K562 (cell line): ENCODE data around the gene PHACTR2. TPM values are rescaled to one million over a fixed set of nuclear protein-coding genes. Genes with fewer than 3 reads are reported as not detected.

ENCODE experiments used
- ATF4 ChIP-seq: fragments of 450-650 bp; formaldehyde crosslinking; IDR thresholded peaks from 2 replicates; pipeline ENCODE4 v1.4.0; 2022; ENCODE audit warnings: mild to moderate bottlenecking, moderate library complexity
- DNMT1 ChIP-seq: fragments of 450-650 bp; IDR thresholded peaks from 2 replicates; pipeline ENCODE4 v1.6.1; 2016; ENCODE audit warnings: antibody characterized with exemption, mild to moderate bottlenecking
- E2F6 ChIP-seq, 2 experiments: IDR thresholded peaks; 2 replicates each; pipeline ENCODE4 v1.6.1; 2011; ENCODE audit warnings: borderline replicate concordance in 1 of 2, control low read depth in 1 of 2, low read depth in 1 of 2, low read length in 1 of 2, mild to moderate bottlenecking in 1 of 2, mixed read lengths in 1 of 2, moderate library complexity in 1 of 2; ENCODE audit not compliant: insufficient read depth in 1 of 2, insufficient read length in 1 of 2, poor library complexity in 1 of 2, severe bottlenecking in 1 of 2; ENCODE audit errors: extremely low read depth in 1 of 2
- ELF2 ChIP-seq: fragments of 250-450 bp; sonication (Bioruptor Pico); IDR thresholded peaks from 2 replicates; pipeline ENCODE4 v1.5.0; 2021; ENCODE audit warnings: mild to moderate bottlenecking
- FOXM1 ChIP-seq, 2 experiments: fragments of 450-650 bp in 1 of 2; sonication (generic) in 1 of 2; formaldehyde crosslinking in 1 of 2; IDR thresholded peaks; 2 replicates each; pipeline versions ENCODE4 v1.6.1 to v1.9.0; 2017 to 2022; ENCODE audit warnings: low read depth in 2 of 2, mild to moderate bottlenecking in 2 of 2, missing genetic modification reagents in 1 of 2, moderate library complexity in 1 of 2
- HDAC8 ChIP-seq: fragments of 450-650 bp; IDR thresholded peaks from 2 replicates; pipeline ENCODE4 v1.6.1; 2016; ENCODE audit warnings: mild to moderate bottlenecking, missing genetic modification characterization, moderate library complexity, missing compliant biosample characterization
- HOXB6 ChIP-seq: fragments of 250-450 bp; sonication (Bioruptor Pico); IDR thresholded peaks from 2 replicates; pipeline ENCODE4 v1.5.1; 2022; ENCODE audit warnings: mild to moderate bottlenecking, borderline replicate concordance
- KAT8 ChIP-seq: fragments of 450-650 bp; IDR thresholded peaks from 2 replicates; pipeline ENCODE4 v1.6.1; 2016; ENCODE audit warnings: low read depth, mild to moderate bottlenecking
- NKRF ChIP-seq: fragments of 450-650 bp; IDR thresholded peaks from 2 replicates; pipeline ENCODE4 v1.6.1; 2016; ENCODE audit warnings: borderline replicate concordance
- ZNF318 ChIP-seq, 2 experiments: fragments of 450-650 bp; IDR thresholded peaks; 2 replicates each; pipeline ENCODE4 v1.6.1; 2016; ENCODE audit warnings: mild to moderate bottlenecking in 2 of 2, borderline replicate concordance in 1 of 2, low read depth in 1 of 2, moderate library complexity in 1 of 2
- ZNF830 ChIP-seq: fragments of 250-450 bp; sonication (Bioruptor Pico); IDR thresholded peaks from 2 replicates; pipeline ENCODE4 v1.5.0; 2021; ENCODE audit warnings: mild to moderate bottlenecking
- polyA plus RNA-seq, 8 experiments: library from polyadenylated mRNA; depleted of rRNA in 4 of 8; stranded (reverse) in 5 of 8; unstranded in 3 of 8; fragments of >200 nt; fragmentation: Nextera tagmentation in 2 of 8; fragmentation: Illumina TruSeq in 1 of 8; extraction: Ambion mirVana in 2 of 8; extraction: Trizol in 1 of 8; gene quantifications; 2 replicates each; pipeline versions ENCODE4 v1.2.1 to v1.2.3, GENCODE V29; 2011 to 2014; ENCODE audit warnings: inconsistent platforms in 1 of 8, missing spikeins in 1 of 8
- total RNA-seq, 7 experiments: library from RNA; depleted of rRNA in 6 of 7; stranded (reverse); fragments of >200 nt in 6 of 7; fragmentation: Illumina TruSeq in 2 of 7; extraction: Trizol in 2 of 7; gene quantifications; 2 replicates each; pipeline versions ENCODE4 v1.2.1 to v1.2.3, GENCODE V29; 2011 to 2021; ENCODE audit warnings: low replicate concordance in 1 of 7

The PHACTR2 gene
- total and polyA plus RNA-seq, 9 of the 15 experiments (the other 6 are each of a cell fraction or from before 2014, with no cell fraction given), result 5.3 to 52.5 (median 22.9) TPM

- TF ChIP-seq ZNF318 (IDR thresholded peaks at IDR 0.05; ENCODE audit: borderline replicate concordance in 1 of 2, low read depth in 1 of 2), result 0 out of 4 replicates have a peak, but pooled peaks of 1 of the 2 experiments have one; percentile 20
- peak; percentile 87 for TF ChIP-seq HDAC8
- TF ChIP-seq ZNF830 (CRISPR knock-in tag), result no peak
- TF ChIP-seq KAT8, result peak; percentile 42; the same call in 1 of the 2 replicates
- peak; percentile 86 to 94 for TF ChIP-seq E2F6 (IDR thresholded peaks at IDR 0.05; ENCODE audit: borderline replicate concordance in 1 of 2, extremely low read depth in 1 of 2, insufficient read depth in 1 of 2, insufficient read length in 1 of 2, low read depth in 1 of 2, low read length in 1 of 2, poor library complexity in 1 of 2, severe bottlenecking in 1 of 2)
- TF ChIP-seq FOXM1 (IDR thresholded peaks at IDR 0.05; ENCODE audit: low read depth), result no peak
- peak; percentile 95 for TF ChIP-seq FOXM1 (CRISPR knock-in tag; IDR thresholded peaks at IDR 0.05; ENCODE audit: low read depth)
- peak; percentile 87 for TF ChIP-seq ELF2
- peak; percentile 100 for TF ChIP-seq NKRF
- no peak for TF ChIP-seq DNMT1
- TF ChIP-seq ATF4 (CRISPR knock-in tag), result 0 out of 2 replicates have a peak, but pooled peaks have one; percentile 8
- no peak for TF ChIP-seq HOXB6 (CRISPR knock-in tag)
Measured at GRCh38 chr6:143842902-143843676, 165.3 kb downstream of the PHACTR2 start, which contains the start of gene LTV1 (continued).
